Measurements from ENCODE around the gene RPP25. TPM values are rescaled to one million over a fixed set of nuclear protein-coding genes. Genes with fewer than 3 reads are reported as not detected.
A peak's percentile ranks its signal among the peaks of the same experiment; 100 is the strongest.

The RPP25 gene
- total RNA-seq, 3 donors from 2014 or later (not counting 1 experiment from before 2014, with no cell fraction given): 0.21 to 0.84 (median 0.50) TPM

DNA sequence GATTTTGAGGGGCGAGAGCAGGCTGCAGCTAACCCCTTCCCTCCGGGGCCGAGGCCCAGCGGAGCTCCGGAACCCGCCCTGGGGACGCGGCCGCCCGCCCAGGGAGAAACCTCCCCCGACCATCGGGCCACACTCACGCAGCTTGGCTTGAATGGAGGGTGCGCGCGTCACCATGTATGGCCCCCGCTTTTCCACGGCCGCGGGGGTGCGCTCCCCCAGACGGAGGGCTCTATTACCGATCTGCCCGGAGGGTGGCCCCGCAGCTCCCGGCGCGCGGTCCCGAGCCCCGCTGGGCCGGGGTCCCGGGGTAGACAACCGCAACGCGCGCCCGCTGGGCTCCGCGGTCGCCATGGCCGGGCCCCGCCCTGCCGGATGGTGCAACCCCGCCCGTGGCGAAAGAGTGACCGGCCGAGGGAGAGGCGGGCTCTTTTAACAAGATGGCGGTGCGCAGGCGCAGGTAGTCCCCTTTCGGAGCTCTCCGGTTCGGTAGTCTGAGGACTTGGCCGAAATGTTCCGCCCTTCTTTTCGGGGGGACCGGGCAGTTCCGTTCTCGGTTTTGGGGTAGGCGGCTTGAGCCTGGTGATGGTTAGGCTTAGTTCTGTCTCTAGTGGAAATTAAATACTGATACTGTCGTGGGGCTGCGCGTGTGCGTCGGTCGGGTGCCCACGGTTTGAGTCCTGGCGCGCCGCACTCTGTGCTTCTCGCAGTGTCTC, 50.0 kb downstream of the RPP25 start, which contains the start of gene FAM219B:
Gene FAM219B (minus strand): TSS at position 402 of the 713 bp plus-strand sequence. CDS start 51 bp downstream, at position 351.
- intact Hi-C loops (cut with micrococcal nuclease): loop anchor here (2.0 to 5.0 kb wide), 3 partner anchors 16 to 64 kb away; partner anchors contain the start of genes COX5A, MPI and ULK3
- H3K27me3 ChIP-seq (ENCODE audit: control insufficient read depth, insufficient read depth, low read length): no peaks in the 10 kb centered on the region
- under 1% methylated on average over 74 of the region's 74 CpGs for WGBS (ENCODE audit: insufficient coverage)
- H3K4me1 Mint-ChIP-seq: peaks cover 20 to 33% of the 10 kb centered on the region in 2 donors
- H3K9me3 Mint-ChIP-seq: no peaks in the 10 kb centered on the region
- peak within 1 kb of the TSS; percentile 75 for H3K27ac ChIP-seq (ENCODE audit: low read length)
- peak within 1 kb of the TSS; percentile 93 to 96 for H3K27ac Mint-ChIP-seq
- TF ChIP-seq, protein P1, sequence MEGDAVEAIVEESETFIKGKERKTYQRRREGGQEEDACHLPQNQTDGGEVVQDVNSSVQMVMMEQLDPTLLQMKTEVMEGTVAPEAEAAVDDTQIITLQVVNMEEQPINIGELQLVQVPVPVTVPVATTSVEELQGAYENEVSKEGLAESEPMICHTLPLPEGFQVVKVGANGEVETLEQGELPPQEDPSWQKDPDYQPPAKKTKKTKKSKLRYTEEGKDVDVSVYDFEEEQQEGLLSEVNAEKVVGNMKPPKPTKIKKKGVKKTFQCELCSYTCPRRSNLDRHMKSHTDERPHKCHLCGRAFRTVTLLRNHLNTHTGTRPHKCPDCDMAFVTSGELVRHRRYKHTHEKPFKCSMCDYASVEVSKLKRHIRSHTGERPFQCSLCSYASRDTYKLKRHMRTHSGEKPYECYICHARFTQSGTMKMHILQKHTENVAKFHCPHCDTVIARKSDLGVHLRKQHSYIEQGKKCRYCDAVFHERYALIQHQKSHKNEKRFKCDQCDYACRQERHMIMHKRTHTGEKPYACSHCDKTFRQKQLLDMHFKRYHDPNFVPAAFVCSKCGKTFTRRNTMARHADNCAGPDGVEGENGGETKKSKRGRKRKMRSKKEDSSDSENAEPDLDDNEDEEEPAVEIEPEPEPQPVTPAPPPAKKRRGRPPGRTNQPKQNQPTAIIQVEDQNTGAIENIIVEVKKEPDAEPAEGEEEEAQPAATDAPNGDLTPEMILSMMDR (IDR thresholded peaks at IDR 0.05): no peak
- H3K27me3 Mint-ChIP-seq (ENCODE audit: low read depth in 2 of 2): no peaks in the 10 kb centered on the region
- H3K4me1 ChIP-seq (ENCODE audit: control insufficient read depth, insufficient read depth, low read length): peaks cover 27% of the 10 kb centered on the region
- no peaks in the 10 kb centered on the region for H3K36me3 Mint-ChIP-seq
- peaks cover 29% of the 10 kb centered on the region for H3K36me3 ChIP-seq (ENCODE audit: control insufficient read depth, insufficient read depth, low read length)
- no peaks in the 10 kb centered on the region for H3K9me3 ChIP-seq (ENCODE audit: control insufficient read depth, insufficient read depth, low read length)
- peak within 1 kb of the TSS; percentile 98 for H3K4me3 Mint-ChIP-seq
- ATAC-seq: peak; percentile 92 to 95 (median 93)
- DNase-seq: peak; percentile 78 to 82
- peak within 1 kb of the TSS; percentile 90 for H3K4me3 ChIP-seq (ENCODE audit: low read length)

DNA sequence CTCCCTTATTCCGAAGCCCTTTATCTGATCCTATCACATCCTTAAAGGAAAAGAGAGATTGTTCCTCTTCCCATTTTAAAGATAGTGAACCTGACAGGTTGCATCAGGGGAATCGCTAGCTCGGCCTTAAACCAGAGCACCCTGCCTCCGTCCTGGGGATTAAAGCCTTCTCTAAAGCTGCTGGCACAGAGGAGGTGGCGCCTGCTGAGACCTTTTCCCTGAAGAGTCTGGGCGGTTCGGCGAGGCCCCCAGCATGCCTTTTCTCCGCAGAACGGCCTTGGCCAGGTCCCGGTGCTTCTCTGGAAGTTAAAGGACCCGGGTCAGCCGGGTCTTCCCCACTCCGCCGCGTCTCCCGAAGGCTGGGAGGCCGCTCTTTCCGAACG, 50.5 kb downstream of the RPP25 start:
- Histone ChIP-seq H3K4me3 (ENCODE audit: low read length) (peak overlapping the region; percentile 90), H3K36me3 (ENCODE audit: control insufficient read depth, insufficient read depth, low read length) (peaks cover 30% of the 10 kb centered on the region), H3K9me3 (ENCODE audit: control insufficient read depth, insufficient read depth, low read length) (no peaks in the 10 kb centered on the region), H3K27ac (ENCODE audit: low read length) (peak overlapping the region; percentile 75), H3K4me1 (ENCODE audit: control insufficient read depth, insufficient read depth, low read length) (peaks cover 32% of the 10 kb centered on the region), H3K27me3 (ENCODE audit: control insufficient read depth, insufficient read depth, low read length) (no peaks in the 10 kb centered on the region)
- Mint-ChIP-seq H3K36me3 (no peaks in the 10 kb centered on the region), H3K4me1 (peaks cover 20 to 35% of the 10 kb centered on the region in 2 donors), H3K4me3 (peak overlapping the region; percentile 98), H3K27me3 (ENCODE audit: low read depth in 2 of 2) (no peaks in the 10 kb centered on the region), H3K27ac (peak overlapping the region; percentile 93 to 96), H3K9me3 (no peaks in the 10 kb centered on the region)
- DNase-seq (peak in 1 of 2 donors; percentile 53), ATAC-seq (peak; percentile 10 to 39 (median 24))
- under 1% methylated on average over 20 of the region's 20 CpGs for WGBS (ENCODE audit: insufficient coverage)
- TF ChIP-seq, protein P1 (IDR thresholded peaks at IDR 0.05): no peak
- intact Hi-C loops (cut with micrococcal nuclease): loop anchor here (2.0 to 5.0 kb wide), 3 partner anchors 15 to 64 kb away; partner anchors contain the start of genes COX5A, MPI and ULK3

Other genes starting within 250 kb of the RPP25 start
- under 1 TPM in 1 of 3 donors, not detected in 2; 0.33 TPM for gene CYP1A1, start 231.2 kb downstream of the RPP25 start, total RNA-seq
- not detected for gene CYP1A2, start 207.9 kb downstream of the RPP25 start, total RNA-seq
- gene CSK, start 174.7 kb downstream of the RPP25 start, total RNA-seq: 100 to 1,000 TPM; 282 to 334 (median 287) TPM
- gene LMAN1L, start 143.9 kb downstream of the RPP25 start, total RNA-seq: 1 to 10 TPM in 1 of 3 donors, under 1 TPM in 2; 0.72 to 1.1 (median 0.94) TPM
- under 1 TPM in 2 of 3 donors, not detected in 1; 0.16 to 0.93 TPM for gene CPLX3, start 130.1 kb downstream of the RPP25 start, total RNA-seq
- gene ULK3, start 113.6 kb downstream of the RPP25 start, total RNA-seq: 10 to 100 TPM; 54.8 to 75.1 (median 64.7) TPM
- 100 to 1,000 TPM in 1 of 3 donors, 10 to 100 TPM in 2; 78.8 to 101 (median 92.8) TPM for gene SCAMP2, start 83.4 kb downstream of the RPP25 start, total RNA-seq
- 10 to 100 TPM; 15.7 to 20.4 (median 18.8) TPM for gene MPI, start 66.7 kb downstream of the RPP25 start, total RNA-seq
- gene FAM219B, start 49.9 kb downstream of the RPP25 start, total RNA-seq: 100 to 1,000 TPM in 1 of 3 donors, 10 to 100 TPM in 2; 63.5 to 107 (median 69.0) TPM
- 10 to 100 TPM; 69.7 to 90.0 (median 76.9) TPM for gene COX5A, start 18.7 kb downstream of the RPP25 start, total RNA-seq
- gene SCAMP5, start 38.8 kb upstream of the RPP25 start, total RNA-seq: 1 to 10 TPM in 1 of 3 donors, under 1 TPM in 2; 0.09 to 2.7 (median 0.54) TPM
- 10 to 100 TPM; 21.3 to 32.3 (median 27.0) TPM for gene PPCDC, start 66.8 kb upstream of the RPP25 start, total RNA-seq
- gene C15orf39, start 245.1 kb upstream of the RPP25 start, total RNA-seq: 10 to 100 TPM; 63.5 to 89.2 (median 70.1) TPM

All from natural killer cell (primary cell).